Parathyroid adenoma (tissue), 2 donors: ENCODE data around the gene SHE.

ENCODE experiments used
- H2AFZ ChIP-seq: fragments of 300-600 bp; sonication (generic); one replicate; pipeline ENCODE4 v1.7.0; 2017; ENCODE audit warnings: antibody characterized with exemption, mild to moderate bottlenecking
- H3K27ac ChIP-seq: fragments of 300-600 bp; sonication (generic); one replicate; pipeline ENCODE4 v1.7.0; 2017
- H3K27me3 ChIP-seq: fragments of 300-600 bp; sonication (generic); one replicate; pipeline ENCODE4 v1.7.0; 2017; ENCODE audit warnings: low read length; ENCODE audit not compliant: control insufficient read depth, insufficient read depth
- H3K36me3 ChIP-seq: fragments of 300-600 bp; sonication (generic); one replicate; pipeline ENCODE4 v1.7.0; 2017; ENCODE audit warnings: low read length; ENCODE audit not compliant: control insufficient read depth, insufficient read depth
- H3K4me1 ChIP-seq: fragments of 300-600 bp; sonication (generic); one replicate; pipeline ENCODE4 v1.7.0; 2017; ENCODE audit warnings: control low read depth
- H3K4me2 ChIP-seq: fragments of 300-600 bp; sonication (generic); one replicate; pipeline ENCODE4 v1.7.0; 2017; ENCODE audit warnings: low read length
- H3K4me3 ChIP-seq: fragments of 300-600 bp; sonication (generic); one replicate; pipeline ENCODE4 v1.7.0; 2017; ENCODE audit warnings: low read depth, low read length
- H3K79me2 ChIP-seq: fragments of 300-600 bp; sonication (generic); one replicate; pipeline ENCODE4 v1.7.0; 2017; ENCODE audit warnings: control low read depth
- H3K9ac ChIP-seq: fragments of 300-600 bp; sonication (generic); one replicate; pipeline ENCODE4 v1.7.0; 2017; ENCODE audit warnings: mild to moderate bottlenecking
- H3K9me3 ChIP-seq: fragments of 300-600 bp; sonication (generic); one replicate; pipeline ENCODE4 v1.7.0; 2017; ENCODE audit warnings: low read length; ENCODE audit not compliant: control insufficient read depth
- TF ChIP-seq, protein P1 (sequence below): fragments of 300-600 bp; sonication (generic); IDR thresholded peaks from one replicate; pipeline ENCODE4 v1.7.0; 2017; ENCODE audit warnings: antibody characterized with exemption, mild to moderate bottlenecking
- donor health status: primary hyperparathyroidism.

SHE gene

DNA sequence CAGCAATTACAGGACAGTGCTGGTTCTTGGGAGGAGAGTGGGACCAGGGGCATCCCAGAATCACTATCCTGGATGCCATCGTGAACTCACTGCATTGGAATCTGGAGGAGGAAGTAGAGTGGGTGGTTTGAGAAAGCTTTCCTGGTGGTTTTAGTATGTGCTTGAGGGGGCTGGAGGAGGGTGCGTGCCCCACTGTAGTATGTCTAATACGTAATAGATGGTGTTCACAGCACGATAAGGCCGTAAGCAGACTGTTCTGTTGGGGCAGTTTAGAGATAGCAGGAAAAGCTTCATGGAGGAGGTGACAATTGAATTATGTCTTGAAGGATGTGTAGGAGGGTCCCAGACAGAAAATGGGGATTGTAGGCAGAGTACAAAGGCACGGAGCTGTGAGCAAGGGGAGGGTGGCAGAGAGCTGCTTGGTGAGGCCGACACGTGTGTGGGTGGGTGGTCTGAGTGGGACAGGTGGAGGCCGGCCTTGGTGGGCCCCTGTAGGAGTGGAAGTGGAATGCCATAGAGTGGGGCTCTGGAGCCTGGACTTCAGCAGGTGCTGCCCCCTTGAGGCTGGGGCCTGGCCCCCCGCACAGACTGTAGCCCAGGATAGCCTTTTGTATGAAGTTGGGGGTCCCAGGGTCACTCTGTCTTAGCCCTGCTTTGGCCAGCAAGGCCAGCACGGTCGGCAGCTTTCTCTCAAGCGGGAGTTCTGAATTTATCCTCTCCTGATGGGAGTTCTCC, 60.0 kb downstream of the SHE start:
- H3K4me2 ChIP-seq, result no peak overlapping the region
- H2AFZ ChIP-seq, result no peak overlapping the region
- no peak overlapping the region for H3K27ac ChIP-seq
- no peak overlapping the region for H3K4me3 ChIP-seq
- no peaks in the 10 kb centered on the region for H3K9me3 ChIP-seq
- H3K36me3 ChIP-seq, result no peaks in the 10 kb centered on the region
- no peaks in the 10 kb centered on the region for H3K79me2 ChIP-seq
- TF ChIP-seq, protein P1, sequence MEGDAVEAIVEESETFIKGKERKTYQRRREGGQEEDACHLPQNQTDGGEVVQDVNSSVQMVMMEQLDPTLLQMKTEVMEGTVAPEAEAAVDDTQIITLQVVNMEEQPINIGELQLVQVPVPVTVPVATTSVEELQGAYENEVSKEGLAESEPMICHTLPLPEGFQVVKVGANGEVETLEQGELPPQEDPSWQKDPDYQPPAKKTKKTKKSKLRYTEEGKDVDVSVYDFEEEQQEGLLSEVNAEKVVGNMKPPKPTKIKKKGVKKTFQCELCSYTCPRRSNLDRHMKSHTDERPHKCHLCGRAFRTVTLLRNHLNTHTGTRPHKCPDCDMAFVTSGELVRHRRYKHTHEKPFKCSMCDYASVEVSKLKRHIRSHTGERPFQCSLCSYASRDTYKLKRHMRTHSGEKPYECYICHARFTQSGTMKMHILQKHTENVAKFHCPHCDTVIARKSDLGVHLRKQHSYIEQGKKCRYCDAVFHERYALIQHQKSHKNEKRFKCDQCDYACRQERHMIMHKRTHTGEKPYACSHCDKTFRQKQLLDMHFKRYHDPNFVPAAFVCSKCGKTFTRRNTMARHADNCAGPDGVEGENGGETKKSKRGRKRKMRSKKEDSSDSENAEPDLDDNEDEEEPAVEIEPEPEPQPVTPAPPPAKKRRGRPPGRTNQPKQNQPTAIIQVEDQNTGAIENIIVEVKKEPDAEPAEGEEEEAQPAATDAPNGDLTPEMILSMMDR, result no peak
- no peak overlapping the region for H3K9ac ChIP-seq
- H3K4me1 ChIP-seq, result no peaks in the 10 kb centered on the region
- no peaks in the 10 kb centered on the region for H3K27me3 ChIP-seq

DNA sequence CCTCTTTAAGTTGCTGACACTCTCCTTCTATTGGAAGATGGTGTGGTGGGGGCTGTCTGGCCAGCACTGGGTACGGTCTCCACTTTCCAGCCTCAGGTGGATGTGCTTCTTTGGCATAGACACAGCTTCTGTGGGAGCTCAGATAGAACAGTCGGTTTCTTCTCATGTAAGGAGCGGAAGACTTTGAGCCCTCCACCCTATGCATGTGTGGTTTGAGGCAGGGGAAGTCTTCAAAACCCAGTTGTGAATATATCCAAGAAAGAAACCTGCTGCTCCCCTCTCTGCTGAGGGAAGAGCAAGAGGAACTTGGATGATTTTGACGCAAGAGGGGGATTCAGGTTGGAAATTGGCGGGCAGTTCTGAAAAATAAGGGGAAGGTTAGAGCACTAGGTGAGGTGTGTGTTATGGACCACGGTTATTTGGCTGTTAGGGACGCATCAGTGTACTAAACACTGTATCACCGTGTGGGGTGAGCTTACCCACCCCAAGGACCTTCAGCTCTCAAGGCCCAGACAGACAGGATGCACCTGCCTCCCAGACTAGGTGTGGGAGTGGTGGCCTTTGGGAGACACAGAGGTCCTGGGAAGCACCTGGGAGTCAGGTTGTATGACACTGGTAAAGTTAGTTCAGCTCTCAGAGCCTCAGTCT, 60.8 kb downstream of the SHE start:
- no peaks in the 10 kb centered on the region for H3K36me3 ChIP-seq
- no peak overlapping the region for H3K4me3 ChIP-seq
- H3K9me3 ChIP-seq, result no peaks in the 10 kb centered on the region
- H3K4me2 ChIP-seq, result no peak overlapping the region
- H2AFZ ChIP-seq, result no peak overlapping the region
- TF ChIP-seq, protein P1, result no peak
- no peaks in the 10 kb centered on the region for H3K4me1 ChIP-seq
- no peaks in the 10 kb centered on the region for H3K79me2 ChIP-seq
- no peaks in the 10 kb centered on the region for H3K27me3 ChIP-seq
- no peak overlapping the region for H3K27ac ChIP-seq
- no peak overlapping the region for H3K9ac ChIP-seq

DNA sequence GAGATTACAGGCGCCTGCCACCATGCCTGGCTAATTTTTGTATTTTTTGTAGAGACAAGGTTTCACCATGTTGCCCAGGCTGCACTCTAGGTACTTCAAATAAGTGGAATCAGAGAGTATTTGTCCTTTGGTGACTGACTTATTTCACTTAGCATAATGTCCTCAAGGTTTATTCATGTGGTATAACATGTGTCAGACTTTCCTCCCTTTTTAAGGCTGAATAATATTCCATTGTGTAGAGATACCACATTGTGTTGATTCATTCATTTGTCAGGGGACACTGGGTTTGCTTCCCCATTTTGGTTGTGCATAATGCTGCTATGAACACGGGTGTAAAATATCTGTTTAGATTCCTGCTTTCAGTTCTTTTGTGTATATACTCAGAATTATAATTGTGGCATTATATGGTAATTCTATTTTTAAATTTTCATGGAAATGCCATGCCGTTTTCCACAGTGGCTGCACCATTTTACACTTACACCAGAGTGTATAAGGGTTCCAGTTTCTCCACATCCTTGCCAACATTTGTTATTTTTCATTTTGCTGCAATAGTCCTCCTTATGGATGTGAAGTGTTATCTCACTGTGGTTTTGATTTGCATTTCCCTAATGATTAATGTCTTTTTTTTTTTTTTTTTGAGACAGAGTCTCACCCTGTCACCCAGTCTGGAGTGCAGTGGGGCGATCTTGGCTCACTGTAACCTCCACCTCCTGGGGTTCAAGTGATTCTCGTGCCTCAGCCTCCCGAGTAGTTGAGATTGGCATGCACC, 62.0 kb downstream of the SHE start:
- Histone ChIP-seq H3K9me3 (no peaks in the 10 kb centered on the region), H3K4me2 (no peak overlapping the region), H3K4me1 (no peaks in the 10 kb centered on the region), H3K36me3 (no peaks in the 10 kb centered on the region), H2AFZ (no peak overlapping the region), H3K27me3 (no peaks in the 10 kb centered on the region), H3K9ac (no peak overlapping the region), H3K27ac (no peak overlapping the region), H3K4me3 (no peak overlapping the region), H3K79me2 (no peaks in the 10 kb centered on the region)
- TF ChIP-seq, protein P1, result no peak

DNA sequence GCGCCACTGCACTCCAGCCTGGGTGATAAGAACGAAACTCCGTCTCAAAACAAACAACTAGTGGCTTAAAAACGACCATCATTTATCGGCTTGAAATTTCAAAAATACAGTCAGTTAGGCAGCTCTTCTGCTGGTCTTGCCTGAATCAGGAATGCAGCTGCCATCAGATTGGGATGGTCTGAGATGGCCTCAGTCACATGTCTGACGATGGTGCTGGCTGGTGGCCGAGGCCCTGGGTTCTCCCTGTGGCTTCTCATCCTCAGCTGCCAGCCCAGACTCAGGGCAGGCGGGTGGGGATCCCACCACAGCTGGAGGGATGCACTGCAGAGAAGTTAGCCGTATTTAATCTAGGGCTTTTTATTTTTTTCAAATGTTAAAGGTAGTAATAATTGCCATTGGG, 65.8 kb downstream of the SHE start:
- no peak overlapping the region for H2AFZ ChIP-seq
- no peaks in the 10 kb centered on the region for H3K9me3 ChIP-seq
- TF ChIP-seq, protein P1, result no peak
- no peak overlapping the region for H3K4me3 ChIP-seq
- H3K27me3 ChIP-seq, result no peaks in the 10 kb centered on the region
- H3K9ac ChIP-seq, result no peak overlapping the region
- no peaks in the 10 kb centered on the region for H3K4me1 ChIP-seq
- no peak overlapping the region for H3K27ac ChIP-seq
- no peaks in the 10 kb centered on the region for H3K79me2 ChIP-seq
- H3K36me3 ChIP-seq, result no peaks in the 10 kb centered on the region
- no peak overlapping the region for H3K4me2 ChIP-seq
